ENCODE measurements around the gene KDM7A.
"Not testable (repeated sequence)": the region's sequence is repeated elsewhere in the genome, so short reads cannot be mapped to it uniquely, and the experiment has no call there.

The KDM7A gene

GRCh38 chr7:140156460-140157080 is 20.2 kb downstream of the KDM7A start:
- DNase-seq, result no peak

- DNase-seq, result no peak
Measured at GRCh38 chr7:140155428-140155827, 21.4 kb downstream of the KDM7A start.

- DNase-seq, result no peak
Measured at GRCh38 chr7:140153666-140154161, 23.1 kb downstream of the KDM7A start.

- DNase-seq, result no peak
Measured at GRCh38 chr7:140146574-140146973, 30.2 kb downstream of the KDM7A start.

DNA sequence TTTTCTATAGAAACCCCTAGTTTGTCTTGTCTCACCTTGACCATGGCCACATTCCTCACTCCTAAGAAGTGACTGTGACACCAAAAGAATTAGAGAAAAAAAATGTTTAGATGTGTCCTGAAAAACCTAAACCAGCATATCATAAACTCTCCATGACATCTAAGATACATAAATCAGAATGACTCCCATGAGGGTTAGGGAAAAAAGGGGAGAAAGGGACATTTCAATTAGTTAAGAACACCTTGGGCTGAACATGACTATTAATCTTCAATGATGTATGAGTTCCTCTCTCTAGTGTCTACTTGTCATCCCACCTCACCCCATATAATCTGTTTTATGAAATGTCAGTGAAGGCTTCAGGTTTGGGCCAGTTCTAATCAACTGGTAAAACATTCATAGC is 31.1 kb downstream of the KDM7A start:
- no peak for DNase-seq

GRCh38 chr7:140144821-140145220 is 32.0 kb downstream of the KDM7A start:
- no peak for DNase-seq

GRCh38 chr7:140143997-140144396 is 32.8 kb downstream of the KDM7A start:
- no peak for DNase-seq

- DNase-seq, result no peak
Measured at GRCh38 chr7:140142031-140142430, 34.8 kb downstream of the KDM7A start.

- no peak for DNase-seq
Measured at GRCh38 chr7:140141256-140141655, 35.5 kb downstream of the KDM7A start.

GRCh38 chr7:140137078-140137477 is 39.7 kb downstream of the KDM7A start:
- DNase-seq, result no peak

- no peak for DNase-seq
Measured at GRCh38 chr7:140136073-140136472, 40.7 kb downstream of the KDM7A start.

DNA sequence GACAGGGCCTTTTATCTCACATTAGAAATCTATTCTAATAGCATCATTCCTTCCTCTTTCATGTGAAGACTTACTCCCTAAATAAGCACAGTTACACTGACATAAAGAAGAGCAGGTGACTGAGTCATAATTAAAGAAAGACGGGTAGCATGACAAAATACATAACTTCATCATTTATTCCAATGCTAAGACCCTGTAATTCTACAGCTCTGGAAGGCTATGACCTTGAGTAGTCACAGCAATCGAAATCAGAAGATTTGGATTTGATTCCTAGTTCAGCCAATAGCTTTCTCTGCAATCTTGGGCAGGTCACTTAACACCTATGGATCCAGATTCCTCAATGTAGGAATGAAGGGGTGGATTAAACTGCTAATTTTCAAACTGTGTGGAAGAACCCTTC is 42.7 kb downstream of the KDM7A start:
- no peak for DNase-seq

- no peak for DNase-seq
Measured at GRCh38 chr7:140127360-140128127, 49.2 kb downstream of the KDM7A start.

DNA sequence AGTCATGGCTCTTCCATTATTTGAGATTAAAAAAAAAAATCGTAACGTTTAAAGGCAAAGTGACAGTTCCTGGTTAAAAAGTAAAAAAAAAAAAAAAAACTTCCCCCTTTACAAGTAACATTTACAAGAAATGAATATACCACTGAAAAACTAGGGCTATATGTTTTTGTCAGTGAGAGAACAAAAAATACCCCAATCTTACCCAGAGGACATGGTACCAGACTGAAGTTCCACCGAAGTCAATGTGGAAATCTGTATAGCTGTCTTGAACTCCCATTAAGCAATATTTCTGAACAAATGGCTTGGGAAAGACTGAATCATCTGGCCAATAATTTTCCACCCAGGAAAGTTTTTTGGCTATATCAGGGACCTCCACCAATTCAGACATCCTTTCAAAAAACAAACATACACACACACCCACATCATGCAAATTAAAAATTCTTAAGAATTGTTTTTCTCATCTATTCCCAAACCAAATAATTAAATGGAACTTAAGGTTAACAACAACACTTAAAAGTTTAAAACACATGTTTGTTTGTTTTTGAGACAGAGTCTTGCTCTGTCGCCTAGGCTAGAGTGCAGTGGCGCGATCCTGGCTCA is 50.2 kb downstream of the KDM7A start:
- DNase-seq, result no peak

DNA sequence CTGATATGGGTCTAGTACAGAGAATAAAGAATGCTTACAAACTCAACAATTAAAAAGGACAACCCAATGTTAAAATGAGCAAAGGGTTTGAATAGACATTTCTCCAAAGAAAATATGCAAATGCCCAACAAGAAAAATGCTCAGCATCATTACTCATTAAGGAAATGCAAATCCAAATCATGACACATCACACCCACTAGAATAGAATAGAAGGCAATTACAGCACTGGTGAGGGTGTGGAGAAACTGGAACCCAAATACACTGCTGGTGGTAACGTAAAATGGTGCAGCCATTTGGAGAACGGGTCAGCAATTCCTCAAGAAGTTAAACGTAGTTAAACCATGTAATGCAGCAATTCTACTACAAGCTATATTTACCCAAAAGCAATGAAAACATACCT is 53.8 kb downstream of the KDM7A start:
- DNase-seq, result no peak

GRCh38 chr7:140121326-140121725 is 55.5 kb downstream of the KDM7A start:
- DNase-seq, result no peak

GRCh38 chr7:140114817-140115216 is 62.0 kb downstream of the KDM7A start:
- not testable (repeated sequence) for DNase-seq

- not testable (repeated sequence) for DNase-seq
Measured at GRCh38 chr7:140108777-140109176, 68.0 kb downstream of the KDM7A start.

DNA sequence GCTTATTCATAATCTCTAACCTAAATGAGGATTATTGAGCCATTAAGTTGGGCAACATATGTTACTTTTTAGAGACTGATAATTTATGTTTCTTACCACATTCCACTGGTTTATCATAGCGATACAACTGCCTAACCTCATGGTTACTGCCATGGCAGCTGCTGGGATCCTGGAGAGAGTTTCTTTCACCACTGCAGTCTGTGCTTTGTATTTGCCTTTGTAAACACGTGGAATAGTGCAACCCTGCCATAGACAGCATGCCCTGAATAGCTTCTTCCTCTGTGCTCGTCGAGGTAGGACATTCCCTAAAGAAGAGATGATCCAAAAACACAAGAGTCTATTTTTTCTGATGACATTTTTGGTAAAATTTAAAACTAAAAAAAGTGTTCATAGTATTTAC is 80.3 kb downstream of the KDM7A start:
- no peak for DNase-seq

DNA sequence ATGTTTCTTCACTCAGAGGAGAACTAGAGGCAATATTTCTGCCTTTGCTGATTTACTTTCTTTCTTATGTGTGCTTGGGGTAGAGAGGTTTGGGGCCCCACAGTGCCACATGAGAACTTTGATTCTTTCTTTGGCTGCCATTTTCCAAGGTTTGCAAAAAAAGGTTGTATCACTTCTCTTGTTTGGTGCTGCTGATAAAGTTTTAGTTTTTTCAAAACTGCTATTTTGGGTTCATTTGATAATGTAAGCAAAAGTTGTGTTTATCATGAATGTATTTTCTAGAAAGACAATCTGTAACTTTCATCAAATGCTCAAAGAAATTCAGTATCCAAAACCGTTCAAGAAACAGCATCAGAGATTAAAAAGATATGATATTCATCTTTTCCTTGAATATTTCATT is 83.4 kb downstream of the KDM7A start:
- no peak for DNase-seq

GRCh38 chr7:140085447-140085846 is 91.3 kb downstream of the KDM7A start:
- no peak for DNase-seq

- DNase-seq, result no peak
Measured at GRCh38 chr7:140084972-140085371, 91.8 kb downstream of the KDM7A start.

DNA sequence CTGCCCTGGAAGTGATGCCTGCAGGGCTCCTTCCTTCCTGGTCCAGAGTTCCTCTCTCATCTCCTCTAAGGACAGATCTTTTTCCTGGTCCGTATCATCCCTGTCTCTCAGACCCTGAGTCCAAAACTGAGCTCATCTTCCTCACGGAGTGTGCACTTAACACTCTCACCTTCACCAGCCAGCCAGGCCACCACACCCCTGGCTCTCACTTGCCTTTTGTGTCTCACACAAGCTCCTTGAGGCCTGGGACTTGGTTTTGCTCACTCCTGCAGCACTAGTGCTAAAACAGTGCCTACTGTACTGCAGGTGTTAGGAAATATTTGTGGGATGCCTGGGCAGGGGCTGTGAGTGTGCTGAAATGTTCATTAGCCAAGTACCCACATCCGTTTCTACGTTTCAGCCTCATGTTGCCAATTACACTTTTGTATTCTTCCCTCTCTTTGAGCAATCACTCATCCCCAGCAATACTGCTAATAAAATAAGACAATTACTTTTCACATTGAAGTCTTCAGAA is 92.6 kb downstream of the KDM7A start:
- no peak for DNase-seq

- DNase-seq, result no peak
Measured at GRCh38 chr7:140082770-140083169, 94.0 kb downstream of the KDM7A start.
